HCT116 (cell line): ENCODE measurements around the gene SCFD1.

ENCODE experiments used
- CBX3 ChIP-seq: IDR thresholded peaks from 2 replicates; pipeline ENCODE4 v1.6.1; 2012; ENCODE audit warnings: low read depth
- CEBPB ChIP-seq: IDR thresholded peaks from 2 replicates; pipeline ENCODE4 v1.6.1; 2012; ENCODE audit warnings: low read depth
- ELF1 ChIP-seq: IDR thresholded peaks from 2 replicates; pipeline ENCODE4 v1.6.1; 2012; ENCODE audit warnings: low read depth, borderline replicate concordance
- EZH2 ChIP-seq: fragments of 200-600 bp; sonication (generic); IDR thresholded peaks from 2 replicates; pipeline ENCODE4 v1.6.1; 2017; ENCODE audit warnings: antibody characterized with exemption, mixed run types
- JUND ChIP-seq: IDR thresholded peaks from 2 replicates; pipeline ENCODE4 v1.6.1; 2012
- POLR2A ChIP-seq: IDR thresholded peaks from 2 replicates; pipeline ENCODE4 v1.7.0; 2011; ENCODE audit warnings: borderline replicate concordance; ENCODE audit not compliant: insufficient read depth, insufficient read length; ENCODE audit errors: extremely low read depth
- POLR2AphosphoS5 ChIP-seq: IDR thresholded peaks from 2 replicates; pipeline ENCODE4 v1.6.1; 2011; ENCODE audit warnings: mild to moderate bottlenecking, low read depth, low read length, moderate library complexity
- RAD21 ChIP-seq: IDR thresholded peaks from 2 replicates; pipeline ENCODE4 v1.6.1; 2012; ENCODE audit warnings: low read depth, mild to moderate bottlenecking
- REST ChIP-seq: IDR thresholded peaks from 2 replicates; pipeline ENCODE4 v1.6.1; 2012; ENCODE audit warnings: low read depth
- TCF7L2 ChIP-seq: IDR thresholded peaks from 2 replicates; pipeline ENCODE4 v1.7.0; 2011; ENCODE audit warnings: borderline replicate concordance, inconsistent platforms; ENCODE audit not compliant: insufficient read depth, insufficient read length; ENCODE audit errors: extremely low read depth
- ZNF274 ChIP-seq: fragments of 200-500 bp; sonication (Bioruptor generic); IDR thresholded peaks from 2 replicates; pipeline ENCODE4 v1.6.1; 2014; ENCODE audit warnings: mild to moderate bottlenecking, low read depth, low read length, inconsistent platforms
- TF ChIP-seq, protein P1 (sequence below), 3 experiments: fragments of 200-600 bp in 1 of 3; sonication (generic) in 1 of 3; IDR thresholded peaks in 2 of 3; conservative IDR thresholded peaks in 1 of 3; 2 replicates each; pipeline ENCODE4 v1.5.1; 2012 to 2017; ENCODE audit warnings: low read depth in 2 of 3, low read length in 2 of 3, antibody characterized with exemption in 1 of 3, borderline replicate concordance in 1 of 3, control low read depth in 1 of 3, mild to moderate bottlenecking in 1 of 3, mixed read lengths in 1 of 3, mixed run types in 1 of 3, moderate library complexity in 1 of 3; ENCODE audit not compliant: insufficient read depth in 1 of 3
- TF ChIP-seq, protein P2 (sequence below): IDR thresholded peaks from 2 replicates; pipeline ENCODE4 v1.6.1; 2012

- TF ChIP-seq, protein P1, sequence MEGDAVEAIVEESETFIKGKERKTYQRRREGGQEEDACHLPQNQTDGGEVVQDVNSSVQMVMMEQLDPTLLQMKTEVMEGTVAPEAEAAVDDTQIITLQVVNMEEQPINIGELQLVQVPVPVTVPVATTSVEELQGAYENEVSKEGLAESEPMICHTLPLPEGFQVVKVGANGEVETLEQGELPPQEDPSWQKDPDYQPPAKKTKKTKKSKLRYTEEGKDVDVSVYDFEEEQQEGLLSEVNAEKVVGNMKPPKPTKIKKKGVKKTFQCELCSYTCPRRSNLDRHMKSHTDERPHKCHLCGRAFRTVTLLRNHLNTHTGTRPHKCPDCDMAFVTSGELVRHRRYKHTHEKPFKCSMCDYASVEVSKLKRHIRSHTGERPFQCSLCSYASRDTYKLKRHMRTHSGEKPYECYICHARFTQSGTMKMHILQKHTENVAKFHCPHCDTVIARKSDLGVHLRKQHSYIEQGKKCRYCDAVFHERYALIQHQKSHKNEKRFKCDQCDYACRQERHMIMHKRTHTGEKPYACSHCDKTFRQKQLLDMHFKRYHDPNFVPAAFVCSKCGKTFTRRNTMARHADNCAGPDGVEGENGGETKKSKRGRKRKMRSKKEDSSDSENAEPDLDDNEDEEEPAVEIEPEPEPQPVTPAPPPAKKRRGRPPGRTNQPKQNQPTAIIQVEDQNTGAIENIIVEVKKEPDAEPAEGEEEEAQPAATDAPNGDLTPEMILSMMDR (IDR thresholded peaks at IDR 0.05 in 2 of 3, conservative IDR thresholded peaks at IDR 0.05 in 1 of 3; ENCODE audit: borderline replicate concordance in 1 of 3, insufficient read depth in 1 of 3, low read depth in 2 of 3, low read length in 2 of 3): no peak
- TF ChIP-seq TCF7L2: no peak
- no peak for TF ChIP-seq POLR2AphosphoS5
- no peak for TF ChIP-seq ELF1
- TF ChIP-seq, protein P2, sequence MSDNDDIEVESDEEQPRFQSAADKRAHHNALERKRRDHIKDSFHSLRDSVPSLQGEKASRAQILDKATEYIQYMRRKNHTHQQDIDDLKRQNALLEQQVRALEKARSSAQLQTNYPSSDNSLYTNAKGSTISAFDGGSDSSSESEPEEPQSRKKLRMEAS: no peak
- no peak for TF ChIP-seq CEBPB
- TF ChIP-seq POLR2A: no peak
- TF ChIP-seq JUND: no peak
- TF ChIP-seq RAD21: no peak
- no peak for TF ChIP-seq ZNF274
- TF ChIP-seq CBX3: no peak
- TF ChIP-seq EZH2: no peak
- no peak for TF ChIP-seq REST
Observed at GRCh38 chr14:30710876-30711275, 88.8 kb downstream of the SCFD1 start.
